Esophagus (tissue), 2 donors: Measurements from ENCODE around the gene FABP6. TPM values are rescaled to one million over a fixed set of nuclear protein-coding genes. Genes with fewer than 3 reads are reported as not detected.

ENCODE experiments used
- H3K27ac ChIP-seq, 2 donors: one replicate each; pipeline ENCODE4 v1.5.1; 2013; ENCODE audit warnings: low read depth in 2 of 2, mild to moderate bottlenecking in 2 of 2, inconsistent platforms in 1 of 2, low read length in 1 of 2, moderate library complexity in 1 of 2
- H3K27me3 ChIP-seq, 2 donors: one replicate each; pipeline ENCODE4 v1.6.1; 2013; ENCODE audit warnings: low read length in 2 of 2, control low read depth in 1 of 2, mild to moderate bottlenecking in 1 of 2; ENCODE audit not compliant: insufficient read depth in 2 of 2, control insufficient read depth in 1 of 2
- H3K36me3 ChIP-seq, 2 donors: one replicate each; pipeline ENCODE4 v1.6.1; 2013; ENCODE audit warnings: low read length in 1 of 2; ENCODE audit not compliant: control insufficient read depth in 2 of 2, insufficient read depth in 2 of 2
- H3K4me1 ChIP-seq, 2 donors: one replicate each; pipeline ENCODE4 v1.6.1; 2013; ENCODE audit warnings: low read length in 1 of 2; ENCODE audit not compliant: control insufficient read depth in 2 of 2, insufficient read depth in 2 of 2
- H3K4me3 ChIP-seq, 2 donors: one replicate each; pipeline ENCODE4 v1.5.1; 2013; ENCODE audit warnings: low read length in 2 of 2, mild to moderate bottlenecking in 2 of 2, low read depth in 1 of 2, moderate library complexity in 1 of 2
- H3K9me3 ChIP-seq, 2 donors: one replicate each; pipeline ENCODE4 v1.6.1; 2013; ENCODE audit warnings: mild to moderate bottlenecking in 2 of 2, low read depth in 1 of 2, low read length in 1 of 2, moderate library complexity in 1 of 2; ENCODE audit not compliant: control insufficient read depth in 2 of 2, insufficient read depth in 1 of 2
- WGBS, 2 donors: extraction: QIAGEN DNeasy Blood & Tissue Kit; methylation state at CpG; one replicate each; pipeline ENCODE4 v1.1.7; 2013; 5-methylcytosine and 5-hydroxymethylcytosine counted together
- polyA plus RNA-seq, 2 donors: library from polyadenylated mRNA; stranded (reverse); fragments of 200-250 nt; gene quantifications; one replicate each; pipeline ENCODE4 v1.2.3, GENCODE V29; 2013
- donor health status: healthy with polysubstance abuse.
- donor health status: Bipolar disorder and iron deficiency.

Gene FABP6
- polyA plus RNA-seq, 2 donors: 1.1 to 1.8 TPM

DNA sequence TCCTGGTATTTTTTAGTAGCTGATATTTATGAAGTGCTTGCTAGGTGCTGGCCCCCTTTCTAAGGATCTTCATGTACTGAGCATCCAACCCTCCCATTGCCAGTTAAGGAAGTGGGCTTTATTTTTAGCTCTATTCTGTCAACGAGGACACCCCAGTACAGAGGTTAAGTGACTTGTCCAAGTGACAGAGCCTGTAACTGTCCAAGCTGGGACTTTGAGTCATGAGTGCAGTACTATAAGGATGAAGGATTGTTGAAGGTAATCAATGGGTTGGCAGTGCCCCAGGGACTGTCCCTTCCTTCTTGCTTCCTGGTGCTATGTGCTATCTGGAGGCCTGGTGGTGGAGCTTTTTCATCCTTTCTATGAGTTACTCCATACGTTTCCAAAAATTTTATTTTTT, 18.0 kb upstream of the FABP6 start:
- Histone ChIP-seq H3K27me3 (no peaks in the 10 kb centered on the region), H3K27ac (no peak overlapping the region), H3K36me3 (no peaks in the 10 kb centered on the region), H3K9me3 (no peaks in the 10 kb centered on the region), H3K4me3 (no peak overlapping the region), H3K4me1 (peaks cover 0 to 3% of the 10 kb centered on the region in 2 donors)
- 64 to 75% methylated on average over 2 of the region's 2 CpGs for WGBS, 2 donors

DNA sequence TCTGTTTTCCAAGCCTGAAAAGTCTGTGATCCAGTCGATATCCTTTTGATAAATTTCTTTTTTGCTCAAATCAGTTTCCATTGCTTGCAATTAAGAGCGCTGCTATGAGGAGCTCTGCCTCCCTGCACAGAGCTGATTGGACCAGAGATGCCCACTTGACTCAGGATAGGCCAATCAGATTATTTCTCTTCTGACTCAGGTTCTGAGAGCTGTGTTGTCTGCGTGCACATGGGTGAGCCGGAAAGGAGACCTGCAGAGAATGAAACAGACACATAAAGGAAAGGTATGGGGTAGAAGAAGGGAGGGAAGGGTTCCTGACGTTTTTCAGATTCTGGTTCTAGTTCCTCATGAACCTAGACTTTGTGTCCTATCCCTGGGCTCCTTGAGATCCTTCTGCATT, 15.8 kb upstream of the FABP6 start:
- H3K27ac ChIP-seq: no peak overlapping the region
- peaks cover 0 to 3% of the 10 kb centered on the region in 2 donors for H3K4me1 ChIP-seq
- no peaks in the 10 kb centered on the region for H3K9me3 ChIP-seq
- H3K27me3 ChIP-seq: no peaks in the 10 kb centered on the region
- WGBS, 2 donors: 75 to 80% methylated on average over 5 of the region's 5 CpGs
- H3K36me3 ChIP-seq: no peaks in the 10 kb centered on the region
- no peak overlapping the region for H3K4me3 ChIP-seq

DNA sequence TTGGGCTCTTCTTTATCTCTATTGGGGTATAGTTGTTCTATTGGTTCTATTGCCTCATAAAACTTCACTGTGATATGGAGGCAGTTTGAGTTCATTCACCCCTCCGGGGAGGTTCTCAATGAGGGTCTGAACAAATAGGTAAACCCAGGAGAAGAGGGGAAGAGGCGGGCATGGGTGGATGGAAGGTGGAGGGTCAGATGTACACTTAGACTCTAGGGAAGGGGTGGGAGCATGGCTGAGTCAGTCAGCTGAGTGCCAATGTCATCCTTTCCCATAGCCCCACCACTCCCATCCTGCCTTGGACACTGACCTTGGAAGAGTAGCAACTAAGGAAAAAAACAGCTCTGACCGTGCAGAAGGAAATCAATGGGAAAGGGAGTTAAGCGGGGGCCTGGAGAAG, 9.9 kb upstream of the FABP6 start:
- no peaks in the 10 kb centered on the region for H3K27me3 ChIP-seq
- no peak overlapping the region for H3K27ac ChIP-seq
- no peak overlapping the region for H3K4me3 ChIP-seq
- H3K9me3 ChIP-seq: no peaks in the 10 kb centered on the region
- no peaks in the 10 kb centered on the region for H3K36me3 ChIP-seq
- 57 to 66% methylated on average over 4 of the region's 4 CpGs for WGBS, 2 donors
- H3K4me1 ChIP-seq: no peaks in the 10 kb centered on the region

DNA sequence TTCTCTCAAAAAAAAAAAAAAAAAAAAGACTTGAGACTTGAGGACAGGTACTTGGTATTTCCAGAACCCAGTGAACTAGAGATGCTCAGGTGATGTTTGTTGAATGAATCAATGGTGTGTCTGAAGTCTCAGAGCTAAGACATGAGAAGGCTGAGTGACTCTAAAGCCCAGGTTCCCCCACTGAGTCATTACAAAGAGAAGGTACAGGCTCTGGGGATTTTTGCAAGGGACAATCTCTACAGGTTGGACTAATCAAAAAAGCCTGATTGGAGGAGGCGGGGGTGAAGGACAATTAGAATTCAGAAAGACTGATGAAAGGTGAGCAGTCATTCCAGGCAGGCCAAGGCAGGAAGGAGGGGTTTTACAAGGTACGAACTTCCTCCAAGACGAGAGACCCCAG, 8.2 kb upstream of the FABP6 start:
- Histone ChIP-seq H3K27me3 (no peaks in the 10 kb centered on the region), H3K27ac (no peak overlapping the region), H3K4me3 (no peak overlapping the region), H3K36me3 (no peaks in the 10 kb centered on the region), H3K4me1 (no peaks in the 10 kb centered on the region), H3K9me3 (no peaks in the 10 kb centered on the region)
- 87 to 96% methylated on average over 3 of the region's 3 CpGs for WGBS, 2 donors

DNA sequence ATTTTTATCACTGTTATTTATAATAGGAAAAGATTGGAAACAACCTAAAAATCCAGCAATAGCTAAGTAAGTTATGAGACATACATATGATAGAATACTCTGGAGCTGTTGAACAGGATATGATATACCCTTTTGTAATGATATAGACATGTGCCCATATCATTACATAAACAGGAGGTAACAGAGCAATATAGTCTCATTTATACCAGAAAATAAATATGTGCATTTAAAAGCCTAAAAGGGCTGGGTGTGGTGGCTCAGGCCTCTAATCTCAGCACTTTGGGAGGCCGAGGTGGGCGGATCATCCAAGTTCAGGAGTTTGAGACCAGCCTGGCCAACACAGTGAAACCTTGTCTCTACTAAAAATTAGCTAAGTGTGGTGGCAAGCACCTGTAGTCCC, 2.3 kb upstream of the FABP6 start:
- H3K9me3 ChIP-seq: no peaks in the 10 kb centered on the region
- no peak overlapping the region for H3K27ac ChIP-seq
- no peak overlapping the region for H3K4me3 ChIP-seq
- no peaks in the 10 kb centered on the region for H3K27me3 ChIP-seq
- H3K36me3 ChIP-seq: no peaks in the 10 kb centered on the region
- WGBS, 2 donors: 84 to 86% methylated on average over 2 of the region's 2 CpGs
- H3K4me1 ChIP-seq: peaks cover 2% of the 10 kb centered on the region in 2 donors

DNA sequence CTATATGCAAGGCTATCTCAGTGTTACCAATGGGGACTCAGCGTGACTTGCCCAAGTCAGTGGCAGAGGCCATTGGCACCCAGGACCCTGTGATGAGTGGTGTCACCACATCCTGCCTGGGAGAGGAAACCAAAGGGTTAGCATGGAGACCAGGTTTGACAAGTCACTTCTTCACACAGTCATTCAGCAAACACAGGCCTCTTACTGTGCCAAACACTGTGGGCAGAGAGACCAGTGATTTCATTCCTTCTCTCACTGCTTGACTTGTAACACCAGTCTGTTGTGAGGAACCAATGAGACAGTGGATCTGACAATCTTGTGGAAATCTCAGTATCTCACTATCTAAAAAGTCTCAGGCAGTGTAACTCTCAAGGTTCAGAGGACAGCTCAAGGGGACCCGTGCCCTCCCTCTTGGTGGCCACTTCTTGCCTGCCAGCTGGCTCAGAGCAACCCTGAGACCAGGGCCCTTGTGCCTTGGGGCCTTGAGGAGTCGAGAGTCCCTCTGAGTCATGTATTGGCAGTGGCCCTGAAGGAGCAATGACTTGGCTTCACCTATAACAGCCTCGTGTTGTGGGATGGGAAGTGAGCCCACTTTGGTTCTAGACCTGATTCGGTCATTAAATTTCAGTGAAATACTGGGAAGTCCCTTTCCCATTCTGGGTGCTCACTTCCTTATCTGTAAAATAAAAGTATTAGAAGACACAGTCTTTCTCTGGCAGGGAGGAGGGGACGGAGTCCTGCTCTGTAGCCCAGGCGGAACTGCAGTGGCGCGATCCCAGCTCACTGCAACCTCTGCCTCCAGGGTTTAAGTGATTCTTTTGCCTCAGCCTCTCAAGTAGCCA, 1.6 kb downstream of the FABP6 start:
- no peaks in the 10 kb centered on the region for H3K9me3 ChIP-seq
- H3K27ac ChIP-seq: peak overlapping the region; percentile 73 to 84
- 43 to 69% methylated on average over 9 of the region's 9 CpGs for WGBS, 2 donors
- peaks cover 2% of the 10 kb centered on the region in 2 donors for H3K4me1 ChIP-seq
- H3K36me3 ChIP-seq: no peaks in the 10 kb centered on the region
- H3K27me3 ChIP-seq: no peaks in the 10 kb centered on the region
- no peak overlapping the region for H3K4me3 ChIP-seq

DNA sequence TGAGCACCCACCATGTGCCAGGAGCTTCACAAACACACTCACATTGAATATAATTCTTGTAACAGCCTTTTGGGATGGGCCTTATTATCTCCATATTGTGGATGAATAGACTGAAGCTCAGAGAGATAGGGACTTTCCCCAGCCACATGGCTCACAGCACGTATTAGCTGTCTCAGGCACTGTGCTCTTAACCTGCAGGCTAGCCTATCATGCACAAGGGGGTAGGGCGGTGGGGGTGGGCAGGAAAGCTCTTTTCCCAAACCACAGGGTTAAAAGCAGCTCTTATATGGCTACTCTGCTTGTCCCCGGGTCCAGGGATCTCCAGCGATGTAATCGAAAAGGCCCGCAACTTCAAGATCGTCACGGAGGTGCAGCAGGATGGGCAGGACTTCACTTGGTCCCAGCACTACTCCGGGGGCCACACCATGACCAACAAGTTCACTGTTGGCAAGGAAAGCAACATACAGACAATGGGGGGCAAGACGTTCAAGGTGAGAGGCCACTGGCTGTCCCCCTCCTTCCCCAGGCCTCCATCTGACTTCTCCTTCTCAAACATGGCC, 2.6 kb downstream of the FABP6 start:
- 81 to 84% methylated on average over 10 of the region's 10 CpGs for WGBS, 2 donors
- H3K27me3 ChIP-seq: no peaks in the 10 kb centered on the region

DNA sequence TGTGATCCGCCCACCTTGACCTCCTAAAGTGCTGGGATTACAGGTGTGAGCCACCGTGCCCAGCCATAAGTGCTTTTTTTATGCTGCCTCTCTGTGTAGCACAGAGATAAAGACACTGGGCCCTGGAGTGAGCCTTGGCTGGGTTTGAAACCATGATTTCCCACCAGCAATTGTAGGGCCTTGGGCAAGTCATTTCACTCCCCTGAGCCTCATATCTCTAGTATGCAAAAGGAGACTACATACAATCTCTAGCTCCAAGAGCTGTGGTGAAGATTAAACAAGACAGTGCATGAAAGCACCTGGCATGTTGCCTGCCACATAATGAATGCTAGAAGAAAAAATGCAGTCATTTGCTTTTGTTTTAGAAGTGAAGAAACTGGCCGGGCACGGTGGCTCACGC, 3.9 kb downstream of the FABP6 start:
- WGBS, 2 donors: 62 to 76% methylated on average over 5 of the region's 5 CpGs
- Histone ChIP-seq H3K27ac (no peak overlapping the region), H3K27me3 (no peaks in the 10 kb centered on the region), H3K4me1 (peaks cover 2% of the 10 kb centered on the region in 2 donors), H3K9me3 (no peaks in the 10 kb centered on the region), H3K36me3 (no peaks in the 10 kb centered on the region), H3K4me3 (no peak overlapping the region)

More for the DNA sequence above, 2.6 kb downstream of the FABP6 start:
- no peaks in the 10 kb centered on the region for H3K9me3 ChIP-seq
- H3K4me1 ChIP-seq: peaks cover 2% of the 10 kb centered on the region in 2 donors
- H3K36me3 ChIP-seq: no peaks in the 10 kb centered on the region
- H3K27ac ChIP-seq: no peak overlapping the region
- no peak overlapping the region for H3K4me3 ChIP-seq

DNA sequence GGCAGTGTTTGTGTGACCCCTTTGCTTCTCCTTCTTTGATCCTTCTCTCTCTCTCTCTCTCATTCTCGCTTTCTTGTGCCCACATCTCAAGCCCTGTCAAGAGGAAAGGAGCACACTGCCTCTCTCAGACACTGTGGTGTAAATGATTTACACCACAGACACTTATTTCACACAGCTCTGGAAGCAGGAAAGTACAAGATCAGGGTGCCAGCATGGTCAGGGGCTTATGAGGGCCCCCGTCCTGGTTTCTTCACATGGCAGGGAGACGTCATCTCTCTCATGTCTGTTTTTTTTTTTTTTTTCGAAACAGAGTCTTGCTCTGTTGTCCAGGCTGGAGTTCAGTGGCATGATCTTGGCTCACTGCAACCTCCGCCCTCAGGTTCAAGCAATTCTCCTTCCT, 6.4 kb downstream of the FABP6 start:
- no peaks in the 10 kb centered on the region for H3K27me3 ChIP-seq
- WGBS, 2 donors: 79 to 88% methylated on average over 5 of the region's 5 CpGs
- no peaks in the 10 kb centered on the region for H3K36me3 ChIP-seq
- peaks cover 0 to 2% of the 10 kb centered on the region in 2 donors for H3K4me1 ChIP-seq
- H3K9me3 ChIP-seq: no peaks in the 10 kb centered on the region
- no peak overlapping the region for H3K27ac ChIP-seq
- no peak overlapping the region for H3K4me3 ChIP-seq
